ENCODE measurements around the gene PYROXD2. TPM values are rescaled to one million over a fixed set of nuclear protein-coding genes. Genes with fewer than 3 reads are reported as not detected.

Gene PYROXD2
- total and polyA plus RNA-seq, 2 of the 13 experiments (the other 11 are each of a cell fraction or from before 2014, with no cell fraction given): 2.0 to 6.2 TPM

DNA sequence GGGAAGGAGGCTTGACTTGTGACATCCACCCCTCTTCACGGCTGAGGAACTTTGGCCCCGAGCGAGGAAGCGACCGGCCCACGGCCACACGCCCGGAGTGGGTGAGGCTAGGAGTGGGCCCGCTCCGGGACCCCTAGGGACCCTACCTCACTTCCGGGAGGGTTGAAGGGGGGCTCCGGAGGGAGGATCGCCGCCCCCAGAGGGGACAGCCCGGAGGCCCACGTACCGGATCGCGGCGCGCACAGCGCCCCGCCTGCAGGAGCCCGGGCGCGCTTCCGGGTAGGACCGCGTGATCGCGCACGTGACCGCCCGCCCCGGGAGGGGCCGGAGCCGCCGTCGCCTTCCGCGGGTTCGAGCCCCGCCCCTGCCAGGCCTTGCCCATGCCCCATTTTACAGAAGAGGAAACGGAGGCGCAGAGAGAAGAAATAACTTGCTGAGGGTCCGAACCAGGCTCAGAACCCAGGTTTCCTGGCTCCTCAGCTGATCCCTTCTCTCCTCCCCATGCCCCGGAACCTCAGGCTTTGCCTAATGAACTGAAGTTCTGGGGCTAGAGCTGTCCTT lies 31.8 kb upstream of the PYROXD2 start, which contains the start of gene HPS1 (continued):
- TF ChIP-seq, protein P1, sequence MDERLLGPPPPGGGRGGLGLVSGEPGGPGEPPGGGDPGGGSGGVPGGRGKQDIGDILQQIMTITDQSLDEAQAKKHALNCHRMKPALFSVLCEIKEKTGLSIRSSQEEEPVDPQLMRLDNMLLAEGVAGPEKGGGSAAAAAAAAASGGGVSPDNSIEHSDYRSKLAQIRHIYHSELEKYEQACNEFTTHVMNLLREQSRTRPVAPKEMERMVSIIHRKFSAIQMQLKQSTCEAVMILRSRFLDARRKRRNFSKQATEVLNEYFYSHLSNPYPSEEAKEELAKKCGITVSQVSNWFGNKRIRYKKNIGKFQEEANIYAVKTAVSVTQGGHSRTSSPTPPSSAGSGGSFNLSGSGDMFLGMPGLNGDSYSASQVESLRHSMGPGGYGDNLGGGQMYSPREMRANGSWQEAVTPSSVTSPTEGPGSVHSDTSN (CRISPR knock-in tag; IDR thresholded peaks at IDR 0.05): no peak
- TF ChIP-seq REPIN1 (CRISPR knock-in tag; IDR thresholded peaks at IDR 0.05; ENCODE audit: borderline replicate concordance, low read depth) (no peak), ZNF567 (CRISPR knock-in tag; IDR thresholded peaks at IDR 0.05; ENCODE audit: borderline replicate concordance) (no peak), ZNF34 (CRISPR knock-in tag; IDR thresholded peaks at IDR 0.05; ENCODE audit: borderline replicate concordance) (no peak), HNF4A (CRISPR knock-in tag; IDR thresholded peaks at IDR 0.05) (peak; percentile 34; the same call in 1 of the 2 replicates), TAF1 (CRISPR knock-in tag; IDR thresholded peaks at IDR 0.05) (no peak; the same call in 1 of the 2 replicates), ZNF879 (CRISPR knock-in tag; IDR thresholded peaks at IDR 0.05) (no peak), ARNT (IDR thresholded peaks at IDR 0.05) (no peak), KDM2A (CRISPR knock-in tag; IDR thresholded peaks at IDR 0.05; ENCODE audit: borderline replicate concordance, low read depth) (peak; percentile 34; the same call in 1 of the 2 replicates), MYNN (CRISPR knock-in tag; IDR thresholded peaks at IDR 0.05; ENCODE audit: low read depth) (no peak), ZNF484 (CRISPR knock-in tag; IDR thresholded peaks at IDR 0.05; ENCODE audit: borderline replicate concordance, low read depth) (no peak), ZNF3 (CRISPR knock-in tag; IDR thresholded peaks at IDR 0.05) (no peak), FOXP1 (IDR thresholded peaks at IDR 0.05) (no peak), FOXP1 (CRISPR knock-in tag; IDR thresholded peaks at IDR 0.05) (no peak), IKZF1 (IDR thresholded peaks at IDR 0.05) (no peak), ZNF282 (IDR thresholded peaks at IDR 0.05; ENCODE audit: partially characterized antibody) (no peak), NR2C2 (CRISPR knock-in tag; IDR thresholded peaks at IDR 0.05; ENCODE audit: borderline replicate concordance) (no peak), CBFB (CRISPR knock-in tag; IDR thresholded peaks at IDR 0.05) (no peak), FOSL2 (CRISPR knock-in tag; IDR thresholded peaks at IDR 0.05) (peak; percentile 10; the same call in 1 of the 2 replicates), ZNF33B (CRISPR knock-in tag; IDR thresholded peaks at IDR 0.05) (no peak), ZNF7 (CRISPR knock-in tag; IDR thresholded peaks at IDR 0.05) (no peak), KLF9 (CRISPR knock-in tag; IDR thresholded peaks at IDR 0.05; ENCODE audit: low read depth) (no peak), ZNF782 (CRISPR knock-in tag; IDR thresholded peaks at IDR 0.05; ENCODE audit: borderline replicate concordance) (no peak), BRCA1 (CRISPR knock-in tag; IDR thresholded peaks at IDR 0.05) (0 out of 2 replicates have a peak, but pooled peaks have one; percentile 43), MTF1 (CRISPR knock-in tag; IDR thresholded peaks at IDR 0.05) (0 out of 2 replicates have a peak, but pooled peaks have one; percentile 34), DPF2 (CRISPR knock-in tag; IDR thresholded peaks at IDR 0.05; ENCODE audit: borderline replicate concordance, low read depth) (no peak), HCFC1 (IDR thresholded peaks at IDR 0.05; ENCODE audit: low read depth, low read length) (no peak), ZBTB42 (CRISPR knock-in tag; IDR thresholded peaks at IDR 0.05) (no peak), NONO (IDR thresholded peaks at IDR 0.05) (no peak), NONO (CRISPR knock-in tag; conservative IDR thresholded peaks at IDR 0.05) (peak; percentile 68; the same call in 1 of the 2 replicates), ZNF569 (CRISPR knock-in tag; IDR thresholded peaks at IDR 0.05; ENCODE audit: borderline replicate concordance) (no peak)
- TF ChIP-seq, protein P2, sequence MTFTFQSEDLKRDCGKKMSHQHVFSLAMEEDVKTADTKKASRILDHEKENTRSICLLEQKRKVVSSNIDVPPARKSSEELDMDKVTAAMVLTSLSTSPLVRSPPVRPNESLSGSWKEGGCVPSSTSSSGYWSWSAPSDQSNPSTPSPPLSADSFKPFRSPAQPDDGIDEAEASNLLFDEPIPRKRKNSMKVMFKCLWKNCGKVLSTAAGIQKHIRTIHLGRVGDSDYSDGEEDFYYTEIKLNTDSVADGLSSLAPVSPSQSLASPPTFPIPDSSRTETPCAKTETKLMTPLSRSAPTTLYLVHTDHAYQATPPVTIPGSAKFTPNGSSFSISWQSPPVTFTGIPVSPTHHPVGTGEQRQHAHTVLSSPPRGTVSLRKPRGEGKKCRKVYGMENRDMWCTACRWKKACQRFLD (CRISPR knock-in tag; IDR thresholded peaks at IDR 0.05; ENCODE audit: borderline replicate concordance): peak; percentile 36; the same call in 1 of the 2 replicates
- TF ChIP-seq, protein P3, sequence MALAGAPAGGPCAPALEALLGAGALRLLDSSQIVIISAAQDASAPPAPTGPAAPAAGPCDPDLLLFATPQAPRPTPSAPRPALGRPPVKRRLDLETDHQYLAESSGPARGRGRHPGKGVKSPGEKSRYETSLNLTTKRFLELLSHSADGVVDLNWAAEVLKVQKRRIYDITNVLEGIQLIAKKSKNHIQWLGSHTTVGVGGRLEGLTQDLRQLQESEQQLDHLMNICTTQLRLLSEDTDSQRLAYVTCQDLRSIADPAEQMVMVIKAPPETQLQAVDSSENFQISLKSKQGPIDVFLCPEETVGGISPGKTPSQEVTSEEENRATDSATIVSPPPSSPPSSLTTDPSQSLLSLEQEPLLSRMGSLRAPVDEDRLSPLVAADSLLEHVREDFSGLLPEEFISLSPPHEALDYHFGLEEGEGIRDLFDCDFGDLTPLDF (CRISPR knock-in tag; IDR thresholded peaks at IDR 0.05): peak; percentile 70
